SK-N-SH treated with all-trans-retinoic acid at 6 μM for 48 hours (cell line): ENCODE measurements around the gene RABEPK.

ENCODE experiments used
- ATAC-seq: fragments of 200-7000 bp; cut with Tn5 transposase; 3 replicates; pipeline ENCODE4 v1.9.1; 2020; ENCODE audit warnings: mild to moderate bottlenecking, moderate library complexity
- ARNTL ChIP-seq: fragments of 450-650 bp; formaldehyde crosslinking; IDR thresholded peaks from 2 replicates; pipeline ENCODE4 v1.5.0; 2020; ENCODE audit warnings: low read depth, mild to moderate bottlenecking, moderate library complexity, borderline replicate concordance
- BACH2 ChIP-seq: fragments of 250-450 bp; sonication (Bioruptor Pico); IDR thresholded peaks from 2 replicates; pipeline ENCODE4 v1.9.0; 2021; ENCODE audit warnings: mild to moderate bottlenecking, borderline replicate concordance
- CSDC2 ChIP-seq: fragments of 250-450 bp; sonication (Bioruptor Pico); IDR thresholded peaks from 2 replicates; pipeline ENCODE4 v1.5.0; 2020; ENCODE audit warnings: mild to moderate bottlenecking, moderate library complexity
- ESRRG ChIP-seq: fragments of 250-450 bp; sonication (Bioruptor Pico); IDR thresholded peaks from 2 replicates; pipeline ENCODE4 v1.6.1; 2021; ENCODE audit warnings: mild to moderate bottlenecking
- GLIS3 ChIP-seq: fragments of 250-450 bp; sonication (Bioruptor Pico); IDR thresholded peaks from 2 replicates; pipeline ENCODE4 v1.5.0; 2020; ENCODE audit warnings: mild to moderate bottlenecking, moderate library complexity
- ISL1 ChIP-seq: fragments of 250-450 bp; sonication (Bioruptor Pico); IDR thresholded peaks from 2 replicates; pipeline ENCODE4 v2.1.2; 2022; ENCODE audit warnings: mild to moderate bottlenecking, moderate library complexity
- OSR1 ChIP-seq: fragments of 250-450 bp; sonication (Bioruptor Pico); IDR thresholded peaks from 2 replicates; pipeline ENCODE4 v1.8.0; 2022; ENCODE audit warnings: moderate library complexity, mild to moderate bottlenecking, inconsistent platforms
- PATZ1 ChIP-seq: fragments of 250-450 bp; sonication (Bioruptor Pico); IDR thresholded peaks from 2 replicates; pipeline ENCODE4 v1.8.0; 2020; ENCODE audit warnings: mild to moderate bottlenecking, moderate library complexity, borderline replicate concordance
- PPARA ChIP-seq: fragments of 250-450 bp; sonication (Bioruptor Pico); IDR thresholded peaks from 2 replicates; pipeline ENCODE4 v1.5.0; 2020; ENCODE audit warnings: mild to moderate bottlenecking, borderline replicate concordance
- RARB ChIP-seq: fragments of 250-450 bp; sonication (Bioruptor Pico); IDR thresholded peaks from 2 replicates; pipeline ENCODE4 v1.8.0; 2021; ENCODE audit warnings: mild to moderate bottlenecking, moderate library complexity
- SNAI2 ChIP-seq: fragments of 250-450 bp; sonication (Bioruptor Pico); IDR thresholded peaks from 2 replicates; pipeline ENCODE4 v1.5.0; 2020; ENCODE audit warnings: mild to moderate bottlenecking, moderate library complexity
- TCF4 ChIP-seq: fragments of 250-450 bp; sonication (Bioruptor Pico); IDR thresholded peaks from 2 replicates; pipeline ENCODE4 v1.8.0; 2021; ENCODE audit warnings: mild to moderate bottlenecking, moderate library complexity, borderline replicate concordance
- TOX ChIP-seq: fragments of 250-450 bp; sonication (Bioruptor Pico); IDR thresholded peaks from 2 replicates; pipeline ENCODE4 v1.8.0; 2021; ENCODE audit warnings: mild to moderate bottlenecking, moderate library complexity, borderline replicate concordance
- TSHZ2 ChIP-seq: fragments of 250-450 bp; sonication (Bioruptor Pico); IDR thresholded peaks from 2 replicates; pipeline ENCODE4 v1.5.0; 2020; ENCODE audit warnings: mild to moderate bottlenecking, moderate library complexity
- ZFP3 ChIP-seq: fragments of 250-450 bp; sonication (Bioruptor Pico); IDR thresholded peaks from 2 replicates; pipeline ENCODE4 v1.5.0; 2020; ENCODE audit warnings: mild to moderate bottlenecking, moderate library complexity
- ZFP30 ChIP-seq: fragments of 450-650 bp; formaldehyde crosslinking; IDR thresholded peaks from 2 replicates; pipeline ENCODE4 v1.5.0; 2022; ENCODE audit warnings: mild to moderate bottlenecking, moderate library complexity
- ZNF565 ChIP-seq: fragments of 450-650 bp; formaldehyde crosslinking; conservative IDR thresholded peaks from 2 replicates; pipeline ENCODE4 v1.5.0; 2020; ENCODE audit warnings: low read depth, mild to moderate bottlenecking, moderate library complexity
- ZNF70 ChIP-seq: fragments of 450-650 bp; formaldehyde crosslinking; IDR thresholded peaks from 2 replicates; pipeline ENCODE4 v1.5.0; 2020; ENCODE audit warnings: mild to moderate bottlenecking, moderate library complexity
- ZNF8 ChIP-seq: fragments of 450-650 bp; formaldehyde crosslinking; IDR thresholded peaks from 2 replicates; pipeline ENCODE4 v1.5.0; 2020; ENCODE audit warnings: mild to moderate bottlenecking, moderate library complexity
- TF ChIP-seq, protein P1 (sequence below): fragments of 250-450 bp; sonication (Bioruptor Pico); IDR thresholded peaks from 2 replicates; pipeline ENCODE4 v1.5.1; 2020; ENCODE audit warnings: low read depth, mild to moderate bottlenecking, moderate library complexity
- TF ChIP-seq, protein P2 (sequence below): fragments of 250-450 bp; sonication (Bioruptor Pico); IDR thresholded peaks from 2 replicates; pipeline ENCODE4 v1.5.1; 2021; ENCODE audit warnings: mild to moderate bottlenecking, moderate library complexity

The RABEPK gene

GRCh38 chr9:125166762-125167161 lies 33.6 kb upstream of the RABEPK start:
- no peak for ATAC-seq
- TF ChIP-seq ARNTL (CRISPR knock-in tag): no peak
- TF ChIP-seq ESRRG: no peak
- TF ChIP-seq ZNF8 (CRISPR knock-in tag): no peak
- TF ChIP-seq PPARA: no peak
- TF ChIP-seq GLIS3 (CRISPR knock-in tag): no peak
- no peak for TF ChIP-seq ZNF70 (CRISPR knock-in tag)
- TF ChIP-seq OSR1 (CRISPR knock-in tag): no peak
- no peak for TF ChIP-seq CSDC2
- no peak for TF ChIP-seq RARB (CRISPR knock-in tag)
- TF ChIP-seq, protein P1, sequence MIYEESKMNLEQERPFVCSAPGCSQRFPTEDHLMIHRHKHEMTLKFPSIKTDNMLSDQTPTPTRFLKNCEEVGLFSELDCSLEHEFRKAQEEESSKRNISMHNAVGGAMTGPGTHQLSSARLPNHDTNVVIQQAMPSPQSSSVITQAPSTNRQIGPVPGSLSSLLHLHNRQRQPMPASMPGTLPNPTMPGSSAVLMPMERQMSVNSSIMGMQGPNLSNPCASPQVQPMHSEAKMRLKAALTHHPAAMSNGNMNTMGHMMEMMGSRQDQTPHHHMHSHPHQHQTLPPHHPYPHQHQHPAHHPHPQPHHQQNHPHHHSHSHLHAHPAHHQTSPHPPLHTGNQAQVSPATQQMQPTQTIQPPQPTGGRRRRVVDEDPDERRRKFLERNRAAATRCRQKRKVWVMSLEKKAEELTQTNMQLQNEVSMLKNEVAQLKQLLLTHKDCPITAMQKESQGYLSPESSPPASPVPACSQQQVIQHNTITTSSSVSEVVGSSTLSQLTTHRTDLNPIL (CRISPR knock-in tag): no peak
- TF ChIP-seq, protein P2, sequence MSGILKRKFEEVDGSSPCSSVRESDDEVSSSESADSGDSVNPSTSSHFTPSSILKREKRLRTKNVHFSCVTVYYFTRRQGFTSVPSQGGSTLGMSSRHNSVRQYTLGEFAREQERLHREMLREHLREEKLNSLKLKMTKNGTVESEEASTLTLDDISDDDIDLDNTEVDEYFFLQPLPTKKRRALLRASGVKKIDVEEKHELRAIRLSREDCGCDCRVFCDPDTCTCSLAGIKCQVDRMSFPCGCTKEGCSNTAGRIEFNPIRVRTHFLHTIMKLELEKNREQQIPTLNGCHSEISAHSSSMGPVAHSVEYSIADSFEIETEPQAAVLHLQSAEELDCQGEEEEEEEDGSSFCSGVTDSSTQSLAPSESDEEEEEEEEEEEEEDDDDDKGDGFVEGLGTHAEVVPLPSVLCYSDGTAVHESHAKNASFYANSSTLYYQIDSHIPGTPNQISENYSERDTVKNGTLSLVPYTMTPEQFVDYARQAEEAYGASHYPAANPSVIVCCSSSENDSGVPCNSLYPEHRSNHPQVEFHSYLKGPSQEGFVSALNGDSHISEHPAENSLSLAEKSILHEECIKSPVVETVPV (CRISPR knock-in tag): no peak
- no peak for TF ChIP-seq SNAI2 (CRISPR knock-in tag)
- TF ChIP-seq ZNF565 (CRISPR knock-in tag): no peak
- no peak for TF ChIP-seq BACH2
- no peak for TF ChIP-seq PATZ1
- TF ChIP-seq ZFP3 (CRISPR knock-in tag): no peak
- no peak for TF ChIP-seq ZFP30 (CRISPR knock-in tag)
- no peak for TF ChIP-seq TSHZ2

- ATAC-seq: no peak
- TF ChIP-seq RARB (CRISPR knock-in tag) (no peak), PATZ1 (no peak), ARNTL (CRISPR knock-in tag) (no peak), OSR1 (CRISPR knock-in tag) (no peak), BACH2 (no peak), ZFP3 (CRISPR knock-in tag) (no peak), GLIS3 (CRISPR knock-in tag) (no peak), ESRRG (no peak), ISL1 (no peak), ZFP30 (CRISPR knock-in tag) (no peak), ZNF8 (CRISPR knock-in tag) (no peak), SNAI2 (CRISPR knock-in tag) (no peak), TCF4 (CRISPR knock-in tag) (no peak), TOX (CRISPR knock-in tag) (no peak)
- TF ChIP-seq, protein P1 (CRISPR knock-in tag): no peak
- TF ChIP-seq, protein P2 (CRISPR knock-in tag): no peak
Observed at GRCh38 chr9:125169895-125170294, 30.4 kb upstream of the RABEPK start.
